ENCODE results near the gene KCTD10. TPM values are rescaled to one million over a fixed set of nuclear protein-coding genes. Genes with fewer than 3 reads are reported as not detected.
"Not testable (repeated sequence)": the region's sequence is repeated elsewhere in the genome, so short reads cannot be mapped to it uniquely, and the experiment has no call there.

Gene KCTD10
- total RNA-seq, 1 donor from 2014 or later = 61.4 TPM

DNA sequence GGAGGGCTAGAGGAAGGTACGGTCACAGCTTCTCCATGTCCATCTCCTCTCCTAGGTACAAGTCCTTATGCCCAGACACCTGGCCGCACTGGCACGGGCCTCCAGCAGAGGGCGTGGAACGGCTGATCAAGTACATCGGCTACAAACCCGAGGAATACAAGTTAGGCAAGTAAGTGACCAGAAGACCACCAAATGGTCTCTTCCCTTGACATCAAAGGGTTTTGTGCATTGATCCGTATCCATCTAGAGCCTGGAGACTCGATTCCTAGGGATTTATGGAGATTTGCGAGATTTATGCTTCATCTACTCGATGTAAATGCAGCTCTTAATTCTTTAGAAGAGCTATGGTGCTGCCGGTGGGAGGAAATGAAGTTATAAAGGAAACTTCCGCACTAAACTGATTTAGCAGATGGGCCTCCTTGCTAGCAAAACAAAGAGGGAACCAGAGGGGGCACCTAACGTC is 44.2 kb downstream of the KCTD10 start:
- DNase-seq = peak; percentile 89
- intact Hi-C loops (cut with DNase I) = no loop called here
- peak; percentile 84 to 88 for ATAC-seq
- no peaks in the 10 kb centered on the region for H3K27me3 ChIP-seq (ENCODE audit: low read depth)
- no peaks in the 10 kb centered on the region for H3K36me3 ChIP-seq
- TF ChIP-seq CTCF (IDR thresholded peaks at IDR 0.05) = peak; percentile 88
- no peak overlapping the region for H3K4me3 ChIP-seq
- H3K4me1 ChIP-seq = peaks cover 9% of the 10 kb centered on the region
- no peak overlapping the region for H3K27ac ChIP-seq
- H3K9me3 ChIP-seq = no peaks in the 10 kb centered on the region

GRCh38 chr12:109432431-109432830 is 44.7 kb downstream of the KCTD10 start:
- no peaks in the 10 kb centered on the region for H3K9me3 ChIP-seq
- no peak for TF ChIP-seq CTCF (IDR thresholded peaks at IDR 0.05)
- no peaks in the 10 kb centered on the region for H3K36me3 ChIP-seq
- DNase-seq (no peak), ATAC-seq (no peak)
- H3K27ac ChIP-seq = no peak overlapping the region
- no peaks in the 10 kb centered on the region for H3K27me3 ChIP-seq (ENCODE audit: low read depth)
- intact Hi-C loops (cut with DNase I) = no loop called here
- peaks cover 9% of the 10 kb centered on the region for H3K4me1 ChIP-seq
- no peak overlapping the region for H3K4me3 ChIP-seq

GRCh38 chr12:109430244-109430643 is 46.9 kb downstream of the KCTD10 start:
- intact Hi-C loops (cut with DNase I) = no loop called here
- no peak for DNase-seq
- Histone ChIP-seq H3K4me1 (peaks cover 9% of the 10 kb centered on the region), H3K4me3 (no peak overlapping the region), H3K36me3 (no peaks in the 10 kb centered on the region), H3K9me3 (no peaks in the 10 kb centered on the region), H3K27me3 (ENCODE audit: low read depth) (no peaks in the 10 kb centered on the region), H3K27ac (no peak overlapping the region)
- no peak for TF ChIP-seq CTCF (IDR thresholded peaks at IDR 0.05)
- no peak for ATAC-seq

GRCh38 chr12:109428804-109429203 is 48.3 kb downstream of the KCTD10 start:
- H3K36me3 ChIP-seq; H3K4me3 ChIP-seq; H3K9me3 ChIP-seq; H3K27me3 ChIP-seq (ENCODE audit: low read depth); ATAC-seq; H3K27ac ChIP-seq; DNase-seq; H3K4me1 ChIP-seq; intact Hi-C loops (cut with DNase I): not testable (repeated sequence)

- intact Hi-C loops (cut with DNase I) = no loop called here
- Histone ChIP-seq H3K9me3 (no peaks in the 10 kb centered on the region), H3K4me3 (no peak overlapping the region), H3K4me1 (peaks cover 6% of the 10 kb centered on the region), H3K36me3 (no peaks in the 10 kb centered on the region), H3K27me3 (ENCODE audit: low read depth) (no peaks in the 10 kb centered on the region), H3K27ac (no peak overlapping the region)
- DNase-seq (peak; percentile 85), ATAC-seq (peak; percentile 92 to 93)
- peak; percentile 99 for TF ChIP-seq CTCF (IDR thresholded peaks at IDR 0.05)
Measured at GRCh38 chr12:109428037-109428629, 49.0 kb downstream of the KCTD10 start.

GRCh38 chr12:109423392-109423791 is 53.7 kb downstream of the KCTD10 start:
- Histone ChIP-seq H3K4me1 (no peaks in the 10 kb centered on the region), H3K27me3 (ENCODE audit: low read depth) (no peaks in the 10 kb centered on the region), H3K27ac (no peak overlapping the region), H3K4me3 (no peak overlapping the region), H3K9me3 (no peaks in the 10 kb centered on the region), H3K36me3 (no peaks in the 10 kb centered on the region)
- intact Hi-C loops (cut with DNase I) = no loop called here
- ATAC-seq (no peak), DNase-seq (no peak)
- no peak for TF ChIP-seq CTCF (IDR thresholded peaks at IDR 0.05)

All from lower lobe of right lung (tissue), 2 donors.